Testis (tissue), 3 donors: ENCODE results near the gene ARHGEF4. TPM values are rescaled to one million over a fixed set of nuclear protein-coding genes. Genes with fewer than 3 reads are reported as not detected.

Experiments used
- DNase-seq: peaks from one replicate; pipeline ENCODE4 v3.0.0-alpha.2; 2019
- H3K27ac ChIP-seq, 2 donors: fragments of 200-600 bp; sonication (generic); one replicate each; pipeline ENCODE4 v1.5.1; 2019
- H3K27me3 ChIP-seq: fragments of 200-600 bp; sonication (generic); one replicate; pipeline ENCODE4 v1.5.1; 2019
- H3K36me3 ChIP-seq: fragments of 200-600 bp; sonication (generic); one replicate; pipeline ENCODE4 v1.5.1; 2017; ENCODE audit warnings: low read depth; ENCODE audit errors: missing control alignments
- H3K4me1 ChIP-seq: fragments of 200-600 bp; sonication (generic); one replicate; pipeline ENCODE4 v1.5.1; 2019
- H3K4me3 ChIP-seq, 2 donors: fragments of 200-600 bp; sonication (generic); one replicate each; pipeline ENCODE4 v1.5.1; 2017 to 2019
- H3K9me3 ChIP-seq: fragments of 200-600 bp; sonication (generic); one replicate; pipeline ENCODE4 v1.5.1; 2017
- CTCF ChIP-seq, 3 experiments: fragments of 450-650 bp in 2 of 3; fragments of 200-600 bp in 1 of 3; sonication (generic) in 1 of 3; IDR thresholded peaks; one replicate each; pipeline ENCODE4 v1.5.1; 2016 to 2019; ENCODE audit warnings: antibody characterized with exemption in 3 of 3, mild to moderate bottlenecking in 2 of 3, moderate library complexity in 1 of 3
- POLR2A ChIP-seq: fragments of 450-650 bp; IDR thresholded peaks from one replicate; pipeline ENCODE4 v1.6.1; 2017; ENCODE audit warnings: antibody characterized with exemption, mild to moderate bottlenecking, moderate library complexity
- WGBS, 2 donors: methylation state at CpG; one replicate each; pipeline ENCODE4 v1.1.5; 2018; 5-methylcytosine and 5-hydroxymethylcytosine counted together
- intact Hi-C: fragments of 100-400 bp; cut with DNase I; formaldehyde crosslinking; loops from one replicate; pipeline ENCODE4 v1.15.1; 2023; ENCODE audit warnings: low total_unique reads
- polyA plus RNA-seq: library from polyadenylated mRNA; stranded (reverse); fragments of 350-450 nt; fragmentation: Illumina TruSeq; extraction: RNeasy Lipid Tissue Mini Kit (QIAGEN cat#74804); gene quantifications from one replicate; pipeline ENCODE4 v1.2.3, GENCODE V29; 2014; ENCODE audit warnings: low read depth, low replicate concordance; ENCODE audit not compliant: insufficient read depth
- total RNA-seq, 2 donors: library from RNA; depleted of rRNA; stranded (reverse); fragments of >200 nt; gene quantifications; one replicate each; pipeline ENCODE4 v1.2.3, GENCODE V29; 2016

ARHGEF4 gene
- total and polyA plus RNA-seq, 3 donors from 2014 or later = 18.0 to 37.4 (median 36.3) TPM

GRCh38 chr2:131050896-131051295, 214.2 kb downstream of the ARHGEF4 start:
- no peaks in the 10 kb centered on the region for H3K27me3 ChIP-seq
- H3K4me1 ChIP-seq = peaks cover 5% of the 10 kb centered on the region
- no peaks in the 10 kb centered on the region for H3K36me3 ChIP-seq
- TF ChIP-seq CTCF (IDR thresholded peaks at IDR 0.05) (no peak), POLR2A (no peak)
- no peak overlapping the region for H3K27ac ChIP-seq
- intact Hi-C loops = no loop called here
- 89 to 90% methylated on average over 8 of the region's 8 CpGs for WGBS, 2 donors
- H3K9me3 ChIP-seq = no peaks in the 10 kb centered on the region
- no peak overlapping the region for H3K4me3 ChIP-seq
- DNase-seq = no peak

DNA sequence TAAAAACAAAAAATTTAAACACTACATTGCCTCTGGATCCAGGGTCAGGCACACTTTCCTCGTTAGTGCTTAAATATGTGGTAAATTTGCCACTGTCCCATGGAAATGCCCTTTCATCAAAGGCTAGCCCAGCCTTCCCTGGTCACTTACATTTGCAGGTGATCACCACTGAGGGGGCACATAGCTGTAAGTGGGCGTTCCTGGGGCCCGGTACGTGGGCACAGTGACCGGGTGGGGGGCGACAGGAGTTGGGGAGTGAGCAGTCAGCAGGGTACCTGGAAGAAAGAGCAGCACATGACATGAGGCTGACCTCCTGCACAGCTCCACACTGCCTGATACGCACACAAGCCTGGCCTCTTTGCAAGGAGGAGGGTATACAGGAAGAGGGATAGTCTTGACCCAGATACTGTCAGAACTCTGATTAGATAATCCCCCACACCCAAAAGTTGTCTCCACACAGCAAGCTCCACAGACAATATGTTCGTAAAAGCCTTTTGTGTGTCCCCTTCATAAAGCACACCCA, 216.1 kb downstream of the ARHGEF4 start:
- no peak for TF ChIP-seq POLR2A
- TF ChIP-seq CTCF (IDR thresholded peaks at IDR 0.05) = no peak
- H3K9me3 ChIP-seq = no peaks in the 10 kb centered on the region
- no peaks in the 10 kb centered on the region for H3K27me3 ChIP-seq
- H3K4me1 ChIP-seq = peaks cover 18% of the 10 kb centered on the region
- 82 to 85% methylated on average over 8 of the region's 8 CpGs for WGBS, 2 donors
- intact Hi-C loops = no loop called here
- no peak overlapping the region for H3K27ac ChIP-seq
- DNase-seq = no peak
- no peak overlapping the region for H3K4me3 ChIP-seq
- H3K36me3 ChIP-seq = no peaks in the 10 kb centered on the region

DNA sequence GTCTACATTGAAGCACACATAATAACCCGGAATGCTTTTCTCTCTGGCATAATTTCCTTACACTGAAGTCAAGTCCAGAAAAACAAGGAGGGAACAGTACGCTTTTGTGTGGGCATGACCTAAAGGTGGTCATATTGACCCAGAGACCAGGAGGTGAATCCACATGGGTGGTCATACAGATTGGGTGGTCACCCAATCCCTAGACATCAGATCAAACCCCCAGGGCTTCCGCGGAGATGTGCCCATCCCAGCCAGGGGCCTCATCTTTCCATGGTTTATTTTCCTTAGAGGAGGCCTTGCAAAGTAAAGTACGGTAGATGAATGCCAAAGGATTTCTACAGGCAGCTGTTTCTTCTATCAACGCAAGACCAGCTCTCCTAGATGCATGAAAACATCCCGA, 217.8 kb downstream of the ARHGEF4 start:
- Histone ChIP-seq H3K27ac (no peak overlapping the region), H3K27me3 (no peaks in the 10 kb centered on the region), H3K9me3 (no peaks in the 10 kb centered on the region), H3K36me3 (no peaks in the 10 kb centered on the region), H3K4me1 (peaks cover 18% of the 10 kb centered on the region), H3K4me3 (no peak overlapping the region)
- 89 to 96% methylated on average over 7 of the region's 7 CpGs for WGBS, 2 donors
- TF ChIP-seq CTCF (IDR thresholded peaks at IDR 0.05) (no peak), POLR2A (no peak)
- DNase-seq = no peak
- intact Hi-C loops = no loop called here

DNA sequence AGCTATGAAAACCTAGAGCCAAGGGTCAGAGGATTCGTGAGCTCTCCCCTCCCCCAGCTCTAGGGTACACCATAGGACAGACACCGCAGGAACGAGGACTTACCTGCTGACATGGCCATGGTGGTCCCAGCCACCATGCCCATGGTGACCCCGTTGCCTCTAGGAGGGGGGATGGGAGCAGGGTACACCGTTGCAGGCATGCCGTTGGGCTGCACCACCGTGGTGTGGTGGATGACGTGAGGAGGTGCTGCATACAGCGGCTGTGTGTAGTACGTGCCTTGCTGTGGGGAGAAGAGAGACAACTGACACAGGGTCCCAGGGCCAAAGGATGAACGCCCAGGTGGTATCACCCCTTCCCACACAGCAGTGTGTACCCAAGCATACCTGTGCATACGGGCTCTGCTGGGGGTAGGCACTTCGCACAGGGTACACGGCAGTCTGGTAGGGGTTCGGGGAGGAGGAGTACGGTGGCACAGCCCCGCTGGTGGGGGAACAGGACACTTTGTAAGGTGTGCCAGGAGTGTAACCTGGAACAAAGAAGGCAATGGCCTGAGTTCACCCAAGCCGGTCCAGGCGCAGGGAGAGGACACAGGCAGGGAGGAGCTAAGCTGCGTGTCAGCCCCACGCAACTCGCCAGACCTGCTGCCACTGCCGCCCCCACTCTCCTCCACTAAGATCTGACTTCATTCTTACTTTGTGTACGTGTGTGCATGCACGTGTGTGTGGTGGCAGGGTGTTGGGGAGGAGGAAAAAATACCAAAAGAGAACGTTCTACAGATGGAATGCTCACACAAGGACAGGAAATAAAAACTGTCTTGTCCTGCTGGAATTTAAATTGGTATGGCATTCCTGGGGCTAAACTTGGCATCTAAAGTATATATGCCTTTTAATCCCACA, 218.7 kb downstream of the ARHGEF4 start:
- H3K27me3 ChIP-seq = no peaks in the 10 kb centered on the region
- H3K36me3 ChIP-seq = no peaks in the 10 kb centered on the region
- H3K27ac ChIP-seq = peak overlapping the region; percentile 9 to 10
- intact Hi-C loops = no loop called here
- H3K4me1 ChIP-seq = peaks cover 18% of the 10 kb centered on the region
- no peak overlapping the region for H3K4me3 ChIP-seq
- no peak for TF ChIP-seq POLR2A
- no peaks in the 10 kb centered on the region for H3K9me3 ChIP-seq
- peak; percentile 58 for DNase-seq
- WGBS, 2 donors = 77% methylated on average over 24 to 26 of the region's 26 CpGs

DNA sequence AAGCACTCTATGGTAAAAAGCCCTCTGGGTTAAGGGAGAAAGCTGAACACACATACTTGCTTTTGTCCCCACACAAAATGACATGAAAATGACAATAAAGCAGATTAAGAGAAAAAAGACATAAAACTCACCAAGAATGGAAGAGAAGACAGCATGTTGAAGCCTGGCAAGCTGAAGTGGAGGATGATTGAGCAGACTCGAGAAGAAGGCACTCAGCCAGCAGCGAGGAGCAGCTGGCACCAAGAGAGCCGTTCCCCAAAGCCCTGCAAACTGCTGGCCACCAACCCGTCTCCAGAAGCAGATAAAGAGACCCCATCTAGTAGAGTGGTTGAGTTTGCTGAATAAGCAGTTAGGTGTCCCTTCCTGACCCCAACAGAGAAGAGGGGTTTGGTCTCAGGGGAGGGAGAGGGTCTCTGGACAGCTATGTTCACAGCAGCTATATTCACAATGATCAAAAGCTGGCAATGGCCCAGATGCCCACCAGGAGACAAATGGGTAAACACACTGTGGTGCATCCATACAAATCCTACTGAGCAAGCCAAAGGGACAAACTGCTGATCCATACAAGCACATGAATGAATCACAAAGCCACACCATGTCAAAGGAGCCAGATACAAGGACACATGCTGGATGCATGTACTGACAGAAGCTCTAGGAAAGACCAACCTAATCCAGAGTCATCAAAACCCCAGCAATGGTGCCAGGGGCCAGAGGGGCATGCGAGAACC, 219.7 kb downstream of the ARHGEF4 start:
- intact Hi-C loops = no loop called here
- Histone ChIP-seq H3K27me3 (no peaks in the 10 kb centered on the region), H3K36me3 (no peaks in the 10 kb centered on the region), H3K27ac (peak overlapping the region; percentile 9 to 10), H3K4me3 (no peak overlapping the region), H3K4me1 (peaks cover 19% of the 10 kb centered on the region), H3K9me3 (no peaks in the 10 kb centered on the region)
- no peak for TF ChIP-seq POLR2A
- no peak for TF ChIP-seq CTCF (IDR thresholded peaks at IDR 0.05)
- 53 to 69% methylated on average over 5 of the region's 5 CpGs for WGBS, 2 donors
- no peak for DNase-seq
